HG02981 (cell line): Measurements from ENCODE around the gene PCNX2.

Experiments
- ATAC-seq: cut with Tn5 transposase; IDR thresholded peaks from one replicate; pipeline ENCODE4 v1.9.1; 2021; ENCODE audit warnings: mild to moderate bottlenecking, moderate library complexity; ENCODE audit not compliant: unreplicated experiment

Gene PCNX2

DNA sequence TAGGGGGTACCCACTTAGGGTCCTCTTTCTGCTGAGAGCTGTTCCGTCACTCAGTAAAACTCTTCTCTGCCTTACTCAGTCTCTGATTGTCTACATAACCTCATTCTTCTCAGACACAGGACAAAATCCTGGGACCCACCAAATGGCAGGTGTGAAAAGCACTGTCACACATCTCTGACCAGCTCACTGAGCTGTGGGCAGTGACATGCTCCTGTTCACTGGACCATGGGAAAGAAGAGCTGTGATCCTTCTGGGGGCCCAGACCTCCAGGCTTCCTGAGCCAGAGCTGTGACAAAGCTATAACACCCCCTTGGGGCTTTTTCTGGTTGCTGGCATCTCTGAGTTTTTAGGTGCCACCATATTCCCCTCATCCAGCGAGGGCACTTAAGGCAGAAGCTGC lies 229.4 kb downstream of the PCNX2 start:
- ATAC-seq = no peak

DNA sequence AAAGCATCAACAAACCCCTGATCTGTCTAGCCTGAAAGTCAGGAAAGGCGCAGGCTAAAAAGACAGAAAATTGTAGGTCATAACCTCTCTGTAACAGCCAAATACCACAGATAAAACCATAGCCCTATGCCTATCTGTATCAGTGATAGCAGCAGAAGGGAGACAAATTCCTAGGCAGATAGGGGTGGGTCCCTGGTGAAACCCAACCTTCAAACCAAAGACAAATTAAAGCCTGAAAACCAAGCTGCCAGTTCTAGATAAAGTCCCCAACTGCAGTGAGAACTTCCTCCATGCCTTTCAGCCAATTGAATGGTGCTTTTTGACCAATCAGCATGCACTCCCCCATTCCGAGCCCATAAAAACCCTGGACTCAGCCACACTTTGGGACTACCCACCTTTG lies 229.8 kb downstream of the PCNX2 start:
- ATAC-seq = no peak

DNA sequence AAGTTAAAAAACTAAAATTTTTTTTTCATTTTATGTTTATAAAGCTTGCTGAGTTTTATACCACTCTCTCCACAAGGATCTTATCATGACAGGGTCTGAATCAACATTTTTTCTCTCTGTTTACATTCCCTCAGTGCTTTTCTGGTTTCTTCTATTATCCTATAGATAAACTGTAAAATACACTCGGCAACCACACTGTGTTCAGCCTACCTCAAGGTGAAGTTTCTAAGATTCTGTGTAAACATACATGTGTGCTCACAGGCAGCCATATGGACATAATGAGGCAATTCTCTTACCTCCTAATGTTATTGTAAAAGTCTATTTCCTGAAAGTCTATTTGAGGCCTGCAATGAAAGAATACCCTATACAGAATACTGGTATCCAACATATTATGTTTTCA lies 230.5 kb downstream of the PCNX2 start:
- ATAC-seq = no peak

DNA sequence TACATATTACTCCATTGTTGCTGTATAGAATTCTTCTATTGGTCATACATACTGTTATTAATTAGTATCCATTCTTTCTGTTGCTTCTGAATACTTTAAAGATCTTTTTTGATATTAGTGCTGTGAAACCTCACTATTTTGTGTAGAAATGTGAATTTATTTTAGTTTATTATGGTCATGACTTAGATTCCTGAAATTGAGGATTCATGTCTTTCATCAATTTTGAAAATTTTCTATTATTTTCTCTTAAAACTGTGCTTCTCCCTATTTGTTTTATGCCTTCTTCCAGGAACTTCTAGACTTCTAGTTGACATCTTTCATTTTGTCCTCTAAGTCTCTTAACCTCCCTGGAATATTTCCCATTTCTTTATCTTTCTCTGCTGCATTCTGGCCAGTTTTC lies 232.1 kb downstream of the PCNX2 start:
- ATAC-seq = no peak

DNA sequence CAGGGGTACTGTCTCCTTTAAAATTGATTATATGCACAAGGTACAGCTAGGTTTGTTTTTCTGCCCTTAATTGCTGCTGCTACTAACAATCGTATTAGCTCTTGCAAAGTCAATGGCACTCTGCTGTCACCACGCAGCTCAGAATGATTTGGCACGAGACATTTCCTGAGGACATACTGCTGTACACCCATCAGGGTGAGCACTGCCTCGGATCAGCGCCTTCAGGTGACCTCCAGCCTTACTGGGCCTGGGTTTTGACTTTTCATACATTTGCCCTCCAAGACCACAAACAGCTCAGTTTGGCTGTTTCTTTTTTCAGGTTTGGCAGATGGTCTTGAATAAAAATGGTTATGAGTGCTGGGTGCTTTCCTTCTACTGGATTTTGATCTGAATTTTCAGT lies 234.3 kb downstream of the PCNX2 start:
- ATAC-seq = no peak

DNA sequence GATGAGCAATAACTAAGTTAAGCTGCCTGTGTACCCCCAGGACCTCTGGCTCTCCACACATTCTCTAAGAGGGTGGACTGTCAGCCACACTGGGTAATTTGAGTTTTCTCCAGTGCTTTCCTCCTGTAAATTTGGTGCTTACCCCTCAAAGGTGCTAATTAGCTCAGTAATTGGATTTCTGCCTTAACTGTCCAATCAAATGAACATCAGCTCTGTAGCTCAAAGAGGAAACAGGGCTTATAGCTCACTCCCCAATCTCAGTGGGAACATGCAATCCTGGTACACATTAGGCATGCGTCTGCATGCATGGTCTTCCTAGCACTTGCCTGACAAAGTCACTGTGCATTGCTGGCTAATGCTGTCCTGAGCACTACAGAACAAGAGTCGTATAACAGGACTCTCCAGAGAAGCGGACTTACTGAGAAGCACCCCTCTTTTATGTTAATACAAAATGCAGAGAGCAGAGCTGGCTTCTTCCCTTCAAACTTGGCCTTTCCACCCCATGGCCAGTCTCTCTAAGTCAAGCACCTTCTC lies 235.0 kb downstream of the PCNX2 start:
- no peak for ATAC-seq

DNA sequence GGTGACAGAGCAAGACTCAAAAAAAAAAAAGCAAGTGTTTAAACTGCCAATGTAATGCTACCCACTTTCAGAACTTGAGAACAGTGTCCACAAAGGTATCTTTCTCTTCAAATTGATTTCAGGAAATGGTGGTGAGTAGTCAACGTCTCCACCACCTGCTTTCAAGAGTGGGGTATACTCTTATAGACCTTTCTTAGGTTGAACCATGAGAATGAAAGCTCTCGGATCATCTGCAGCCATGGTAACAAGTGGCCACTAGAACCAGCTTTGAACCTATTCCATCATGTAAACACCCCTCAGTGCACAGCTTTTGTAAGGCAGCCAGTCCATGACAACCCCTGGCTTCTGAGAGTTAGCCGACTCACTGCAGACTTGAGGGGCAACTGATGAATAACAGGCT lies 237.7 kb downstream of the PCNX2 start:
- no peak for ATAC-seq

DNA sequence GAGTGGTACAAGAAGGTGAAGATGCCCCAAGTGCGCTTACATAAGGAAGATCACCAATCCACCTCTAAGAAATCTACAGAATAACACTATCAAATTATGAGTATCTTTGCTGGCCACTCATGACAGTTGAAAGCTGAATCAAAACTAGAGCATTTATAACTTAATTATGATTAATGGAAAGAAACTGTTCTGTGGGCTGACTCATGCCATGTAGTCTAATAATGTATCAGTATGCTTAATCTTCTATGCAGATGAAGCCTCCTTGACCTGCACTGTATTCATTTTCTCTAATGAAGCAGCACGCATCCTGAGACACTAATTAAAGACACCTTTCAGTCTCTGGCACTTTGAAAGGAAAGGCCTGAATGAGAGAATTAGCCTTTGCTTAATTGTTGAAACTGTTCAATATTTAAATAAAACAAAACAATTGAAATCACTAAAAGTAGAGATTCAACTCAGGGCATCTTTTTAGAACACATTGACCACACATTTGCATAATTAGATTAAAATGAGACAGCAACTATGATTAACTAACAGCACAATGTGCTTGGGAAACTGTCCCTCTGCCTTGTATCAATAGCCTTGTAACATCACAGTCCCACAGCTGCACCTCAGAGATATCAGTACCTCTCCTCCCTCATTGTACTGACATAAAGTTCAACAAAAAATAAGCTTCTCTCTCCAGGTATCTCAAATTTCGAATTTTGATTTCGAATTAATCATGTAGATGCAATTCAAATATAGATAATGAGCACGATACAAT lies 239.5 kb downstream of the PCNX2 start:
- ATAC-seq = no peak

DNA sequence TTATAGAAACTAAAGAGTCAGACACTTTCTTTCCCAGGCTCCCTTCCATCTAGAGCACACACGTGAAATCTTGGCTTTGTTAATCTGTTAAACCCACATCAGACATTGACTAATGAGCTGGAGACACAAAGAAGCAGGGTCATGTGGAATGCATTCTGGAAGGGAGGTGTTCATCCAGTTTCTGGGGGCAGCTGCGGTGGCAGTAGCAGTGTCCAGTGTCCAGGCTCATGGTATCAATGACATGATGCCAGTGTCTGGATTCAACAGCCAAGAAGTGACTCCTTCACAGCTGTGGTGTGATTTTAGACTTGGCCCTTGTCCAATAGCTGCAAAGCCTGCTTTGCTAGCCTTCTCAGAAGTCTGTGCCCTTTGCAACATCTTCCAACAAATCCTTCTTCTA lies 249.9 kb downstream of the PCNX2 start:
- ATAC-seq = no peak

DNA sequence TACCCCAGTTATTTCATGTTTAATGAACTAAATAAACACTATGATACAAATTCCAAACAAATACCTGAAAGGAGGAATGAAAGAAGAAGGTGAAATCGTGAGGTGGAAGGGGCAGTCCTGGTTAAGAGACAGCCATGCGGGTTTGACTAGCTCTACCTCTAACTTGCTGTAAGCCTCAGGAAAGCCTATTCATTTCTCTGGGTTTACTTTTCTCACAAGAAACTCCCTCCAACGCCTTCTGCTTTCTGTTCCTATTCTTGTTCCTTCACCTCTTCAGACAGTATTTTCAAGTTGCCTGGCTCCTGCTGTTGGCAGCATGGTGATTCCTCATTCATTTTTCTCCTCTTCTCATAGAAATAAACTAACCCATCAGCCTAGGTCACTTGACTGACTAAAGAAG lies 252.7 kb downstream of the PCNX2 start:
- ATAC-seq = no peak

DNA sequence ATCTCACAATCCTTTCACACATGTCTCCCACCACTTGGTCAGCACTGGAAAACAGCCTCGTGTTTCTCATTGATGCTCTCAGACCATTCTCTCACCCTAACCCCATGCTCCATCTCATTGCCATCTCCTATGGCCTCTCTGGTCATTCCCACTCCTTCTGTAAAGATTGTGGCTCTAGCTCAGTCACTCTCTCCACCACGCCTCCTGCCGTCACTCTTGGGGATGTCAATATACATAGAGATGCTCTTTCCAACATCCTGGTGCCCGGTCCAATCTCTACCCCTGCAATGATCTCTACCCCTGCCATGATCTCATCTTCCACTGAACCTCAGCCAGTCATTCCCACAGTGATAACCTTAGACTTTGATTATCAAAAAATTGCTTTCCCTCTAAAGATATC lies 255.0 kb downstream of the PCNX2 start:
- no peak for ATAC-seq

DNA sequence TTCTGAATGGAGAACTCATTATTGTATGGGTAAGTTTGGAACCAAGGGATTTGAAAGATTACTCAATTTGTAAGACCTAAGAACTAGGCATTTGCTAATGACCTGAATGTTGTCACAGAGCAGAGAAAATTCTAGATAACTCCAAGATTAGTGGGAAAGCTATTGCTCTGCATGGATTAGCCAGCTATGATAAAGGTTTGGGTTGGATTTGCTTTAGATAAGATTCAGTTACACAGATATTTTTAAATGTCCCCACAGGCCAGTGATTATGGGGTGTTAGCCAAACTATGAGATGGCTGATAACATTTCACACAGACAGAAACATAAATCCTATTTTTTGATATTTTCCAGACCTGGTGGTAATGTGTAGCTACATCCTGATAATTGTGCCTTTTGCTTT lies 256.9 kb downstream of the PCNX2 start:
- ATAC-seq = no peak

DNA sequence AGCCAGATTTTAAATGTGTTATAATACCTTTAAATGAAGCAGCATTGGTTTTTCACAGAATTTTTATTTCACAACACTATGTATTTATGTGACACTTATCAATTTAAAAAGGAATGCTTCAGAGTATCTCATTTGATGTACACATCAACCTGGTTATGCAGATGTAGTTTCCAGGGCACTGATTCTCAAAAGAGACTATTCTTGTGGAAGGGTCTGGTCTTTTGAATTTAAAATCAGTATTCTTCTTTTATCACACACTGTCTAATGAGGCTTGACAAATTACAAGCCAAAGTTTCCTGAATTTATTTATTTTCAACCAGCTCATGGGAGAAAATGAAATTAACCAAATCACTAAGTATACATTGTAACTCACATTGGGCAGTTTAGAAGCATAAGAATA lies 257.7 kb downstream of the PCNX2 start:
- no peak for ATAC-seq

DNA sequence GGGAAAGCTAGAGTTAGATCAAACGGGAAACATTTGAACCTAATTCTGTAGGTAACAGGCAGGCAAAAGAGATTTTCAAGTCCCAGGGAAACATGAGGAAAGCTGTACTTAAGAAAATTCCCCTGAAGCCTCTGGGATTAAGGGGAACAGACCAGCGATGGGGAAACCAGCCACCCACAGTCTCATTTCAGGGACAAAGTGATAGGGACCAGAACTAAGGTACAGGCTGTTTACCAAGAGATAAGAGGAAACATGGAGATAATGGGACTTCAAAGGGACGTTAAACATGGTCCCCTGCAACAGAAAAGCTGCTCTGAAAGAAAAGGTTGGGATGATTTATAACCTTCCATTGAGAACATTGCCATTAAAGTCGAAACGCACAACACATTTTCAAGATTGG lies 260.7 kb downstream of the PCNX2 start:
- ATAC-seq = no peak

DNA sequence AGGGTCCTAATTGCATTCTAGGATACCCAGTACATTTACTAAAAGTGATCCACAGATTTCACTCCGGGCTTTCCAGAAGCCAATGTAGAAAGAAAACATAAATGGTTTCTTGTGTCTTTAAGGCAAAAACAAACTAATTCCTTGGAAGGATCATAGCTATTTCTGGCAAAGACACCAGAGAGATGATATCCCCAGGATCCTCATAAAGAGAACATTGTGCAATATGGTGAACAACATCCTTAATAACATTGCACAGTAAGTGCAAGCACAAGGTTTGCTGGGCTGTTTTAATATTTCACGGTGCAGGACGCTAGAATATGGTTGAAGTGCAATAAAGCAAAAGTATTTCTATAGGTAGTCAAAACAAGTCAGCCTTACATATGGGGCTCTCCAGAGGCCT lies 262.2 kb downstream of the PCNX2 start:
- ATAC-seq = no peak

DNA sequence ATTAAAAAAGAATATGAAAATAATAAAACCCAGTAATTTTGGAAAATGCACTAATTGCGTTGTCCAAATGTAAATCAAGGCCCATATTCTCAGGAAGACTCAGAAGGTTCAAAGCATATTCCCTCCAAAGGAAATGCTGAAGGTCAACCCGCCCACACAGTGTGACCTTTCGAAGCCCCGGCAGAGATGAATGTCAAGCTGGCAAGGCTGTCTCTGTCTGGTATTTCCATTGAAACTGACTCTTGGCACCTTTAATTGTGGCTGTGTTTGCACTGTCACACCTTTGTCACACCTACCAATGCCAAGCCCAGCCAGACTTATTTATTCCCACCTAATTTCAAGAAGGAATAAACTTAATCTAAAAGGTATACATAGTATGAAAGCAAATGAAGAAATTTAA lies 262.6 kb downstream of the PCNX2 start:
- no peak for ATAC-seq

DNA sequence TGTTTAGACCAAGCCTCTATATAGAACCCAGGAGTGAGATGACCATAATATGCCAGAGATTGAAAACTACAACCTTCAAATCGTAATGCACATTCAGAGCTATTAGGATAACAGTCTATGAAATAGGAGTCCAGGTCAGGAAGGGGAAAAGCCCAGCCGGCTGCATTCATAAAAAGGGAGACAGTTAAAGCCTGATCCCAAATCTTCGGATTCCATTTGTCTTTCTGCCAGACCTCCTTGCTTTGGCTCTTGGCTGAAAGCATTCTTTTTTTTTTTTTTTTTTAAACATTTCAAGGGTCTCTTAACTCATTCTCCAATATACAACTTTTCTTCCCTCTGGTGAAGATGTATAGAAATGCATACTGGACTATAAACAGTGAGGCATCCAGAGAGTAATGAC lies 264.0 kb downstream of the PCNX2 start:
- ATAC-seq = no peak

DNA sequence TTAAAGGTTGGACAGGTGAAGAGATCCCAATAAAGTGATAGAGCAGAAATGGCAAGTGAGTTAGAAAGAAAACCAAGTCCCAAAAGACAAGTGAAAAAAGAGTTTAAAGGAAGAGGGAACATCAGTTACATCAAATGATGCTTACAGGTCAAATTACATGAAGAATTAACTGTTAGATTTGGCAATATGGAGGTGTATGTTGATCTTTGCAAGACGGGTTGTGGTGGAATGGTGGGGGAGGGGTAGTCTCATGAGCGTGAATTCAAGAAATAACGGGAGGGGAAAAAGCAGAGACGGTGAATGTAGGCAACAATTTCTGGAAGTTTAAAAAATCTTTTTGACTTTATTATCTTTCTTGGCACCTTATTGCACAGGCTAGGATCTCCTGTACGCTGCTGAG lies 268.5 kb downstream of the PCNX2 start:
- no peak for ATAC-seq

DNA sequence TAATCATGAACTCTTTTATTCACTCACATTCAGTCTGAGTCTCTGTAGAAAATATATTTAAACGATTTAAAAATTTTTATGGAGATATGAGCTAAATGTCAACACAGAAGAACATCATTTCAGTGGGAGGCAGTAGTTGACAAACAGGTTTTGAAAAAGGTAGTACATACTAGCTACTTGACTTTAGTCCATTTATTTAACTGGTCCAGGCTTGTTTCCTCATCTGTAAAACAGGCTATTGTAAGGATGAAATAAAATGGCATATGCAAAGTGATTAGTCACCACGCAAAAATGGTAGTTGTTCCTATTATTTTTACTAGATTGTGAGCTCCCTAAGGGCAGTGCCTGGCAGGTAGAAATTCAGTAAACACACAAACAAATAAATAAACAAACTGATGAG lies 270.0 kb downstream of the PCNX2 start:
- ATAC-seq = no peak

DNA sequence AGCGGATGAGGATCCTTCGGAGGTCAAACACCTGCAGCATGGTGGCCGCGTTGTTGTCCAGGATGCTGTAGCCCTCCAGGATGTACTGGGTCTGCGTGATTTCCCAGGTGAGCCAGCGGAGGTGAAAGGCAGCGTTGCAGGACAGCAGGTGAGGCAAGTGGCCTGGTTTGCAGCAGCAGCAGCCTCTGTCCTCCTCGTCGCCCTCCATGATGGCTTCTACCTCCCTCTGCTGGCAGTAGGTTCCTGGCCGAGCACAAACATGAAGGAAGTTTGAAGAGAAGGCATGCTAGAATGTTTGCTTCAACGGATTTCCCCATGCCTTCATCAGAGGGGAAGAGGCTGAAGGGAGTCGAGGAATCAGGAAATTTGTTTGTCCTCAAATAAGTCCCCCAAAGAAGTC lies 270.4 kb downstream of the PCNX2 start:
- ATAC-seq = no peak

DNA sequence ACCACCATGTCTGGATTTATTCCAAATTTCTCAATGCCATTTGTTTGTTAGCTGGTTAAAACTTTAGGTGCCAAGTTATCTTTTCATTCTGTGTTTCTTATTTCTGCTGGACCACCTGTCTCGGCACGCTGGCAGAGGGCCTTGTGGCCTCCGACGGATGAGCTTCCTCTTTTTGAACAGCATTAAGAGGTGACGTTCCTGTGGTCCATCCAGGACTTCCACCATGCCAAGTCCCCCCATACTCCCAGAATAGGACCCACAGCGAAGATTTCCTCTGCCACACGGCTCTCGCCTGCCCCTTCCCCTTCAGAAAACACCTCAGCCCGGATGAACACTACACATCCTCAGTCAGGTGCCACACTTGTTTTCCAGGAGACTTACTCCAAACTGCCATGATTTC lies 271.3 kb downstream of the PCNX2 start:
- no peak for ATAC-seq

DNA sequence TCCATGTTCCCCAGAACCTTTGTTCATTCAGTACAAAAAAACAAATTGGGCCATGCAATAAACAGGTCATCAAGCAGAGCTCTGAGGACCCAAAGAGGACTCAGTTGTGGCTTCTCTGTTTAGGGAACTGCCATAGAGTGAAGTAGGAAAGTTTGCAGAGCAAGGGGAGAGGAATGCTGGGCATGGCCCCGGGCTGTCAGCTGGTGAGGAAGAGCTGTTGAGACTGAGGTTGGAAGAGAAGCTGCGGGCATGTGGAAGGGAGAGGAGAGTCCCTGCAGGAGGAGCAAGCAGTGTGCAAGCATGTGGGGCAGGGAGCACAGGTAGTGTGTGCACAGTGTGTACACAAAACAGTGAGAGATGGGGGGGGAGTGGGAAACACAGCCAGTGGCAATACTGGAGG lies 273.3 kb downstream of the PCNX2 start:
- ATAC-seq = no peak

DNA sequence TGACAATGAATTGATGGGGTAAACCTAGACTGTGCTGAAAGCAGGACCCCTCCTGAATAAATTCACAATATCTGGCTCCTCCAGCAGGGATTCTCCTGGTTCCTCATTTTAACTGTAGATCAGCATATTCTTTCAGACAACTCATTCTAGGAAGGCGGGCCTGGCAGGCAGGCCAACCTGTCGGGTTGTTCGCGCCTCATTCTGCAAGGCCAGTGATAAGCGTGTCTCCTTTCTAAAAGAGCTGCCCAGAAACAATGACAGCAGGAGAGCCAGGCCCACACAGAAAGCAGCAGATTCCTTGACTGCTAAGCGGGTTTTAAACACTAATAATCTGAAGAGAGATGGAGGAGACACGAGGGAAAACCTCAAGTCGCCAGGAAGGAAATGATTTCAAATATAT lies 275.1 kb downstream of the PCNX2 start:
- no peak for ATAC-seq
